HEK293 (cell line): ENCODE data around the gene IL17REL.

Experiments
- CTCF ChIA-PET: fragments of 350-600 bp; formaldehyde crosslinking; extraction: SDS; loops from one replicate; lab custom pipeline; 2021; ENCODE audit warnings: antibody characterized with exemption; lab: Yijun Ruan, JAX
- POLR2A ChIA-PET: fragments of 300-600 bp; formaldehyde crosslinking; extraction: SDS; loops from one replicate; lab custom pipeline; 2020; ENCODE audit warnings: antibody characterized with exemption, inconsistent platforms; lab: Yijun Ruan, JAX
- H3K27ac ChIP-seq: fragments of 200-500 bp; sonication (Bioruptor generic); 2 replicates; pipeline ENCODE4 v1.5.1; 2014; ENCODE audit warnings: low read depth, low read length, control low read depth, inconsistent platforms; ENCODE audit errors: extremely low read depth
- H3K36me3 ChIP-seq, 2 experiments: fragments of 200-500 bp in 1 of 2; sonication (Bioruptor generic) in 1 of 2; 1 replicate in 1 of 2; 2 replicates in 1 of 2; pipeline ENCODE4 v1.5.1; 2014 to 2017; ENCODE audit warnings: inconsistent platforms in 2 of 2, low read length in 2 of 2; ENCODE audit not compliant: control insufficient read depth in 2 of 2, insufficient read depth in 1 of 2
- H3K4me1 ChIP-seq: fragments of 200-500 bp; sonication (Bioruptor generic); 2 replicates; pipeline ENCODE4 v1.5.1; 2014; ENCODE audit warnings: mild to moderate bottlenecking, low read length, inconsistent platforms; ENCODE audit not compliant: control insufficient read depth, insufficient read depth
- H3K4me3 ChIP-seq: 2 replicates; pipeline ENCODE4 v1.5.1; 2011; ENCODE audit warnings: low read depth, mild to moderate bottlenecking, control low read depth, low read length, moderate library complexity
- H3K9me3 ChIP-seq: fragments of 200-500 bp; sonication (Bioruptor generic); 2 replicates; pipeline ENCODE4 v1.5.1; 2014; ENCODE audit warnings: low read depth, low read length, inconsistent platforms; ENCODE audit not compliant: control insufficient read depth, insufficient read depth
- BCL11A ChIP-seq: fragments of 450-650 bp; formaldehyde crosslinking; IDR thresholded peaks from 2 replicates; pipeline ENCODE4 v1.5.1; 2016; ENCODE audit warnings: low read depth, missing biosample characterization, missing genetic modification characterization
- EGR2 ChIP-seq: fragments of 450-650 bp; formaldehyde crosslinking; IDR thresholded peaks from 2 replicates; pipeline ENCODE4 v1.5.1; 2016; ENCODE audit warnings: low read depth, missing biosample characterization, missing genetic modification characterization
- GLI2 ChIP-seq: fragments of 450-650 bp; formaldehyde crosslinking; IDR thresholded peaks from 2 replicates; pipeline ENCODE4; 2017; ENCODE audit warnings: missing biosample characterization, missing genetic modification characterization, low read depth, borderline replicate concordance
- GLIS1 ChIP-seq: fragments of 450-650 bp; formaldehyde crosslinking; IDR thresholded peaks from 2 replicates; pipeline ENCODE4 v1.5.1; 2016; ENCODE audit warnings: missing biosample characterization, missing genetic modification characterization
- KLF1 ChIP-seq: fragments of 450-650 bp; formaldehyde crosslinking; IDR thresholded peaks from 2 replicates; pipeline ENCODE4 v1.5.1; 2016; ENCODE audit warnings: missing biosample characterization, missing genetic modification characterization
- MYNN ChIP-seq: fragments of 450-650 bp; formaldehyde crosslinking; IDR thresholded peaks from 2 replicates; pipeline ENCODE4 v1.5.1; 2016; ENCODE audit warnings: missing biosample characterization, missing genetic modification characterization, borderline replicate concordance
- PRDM1 ChIP-seq: fragments of 450-650 bp; formaldehyde crosslinking; IDR thresholded peaks from 2 replicates; pipeline ENCODE4; 2016; ENCODE audit warnings: missing biosample characterization, missing genetic modification characterization
- SCRT1 ChIP-seq: fragments of 450-650 bp; formaldehyde crosslinking; IDR thresholded peaks from 2 replicates; pipeline ENCODE4 v1.5.1; 2016; ENCODE audit warnings: missing biosample characterization, missing genetic modification characterization, borderline replicate concordance
- SCRT2 ChIP-seq: fragments of 450-650 bp; formaldehyde crosslinking; IDR thresholded peaks from 2 replicates; pipeline ENCODE4 v1.5.1; 2016; ENCODE audit warnings: missing biosample characterization, missing genetic modification characterization
- SP2 ChIP-seq: fragments of 450-650 bp; formaldehyde crosslinking; IDR thresholded peaks from 2 replicates; pipeline ENCODE4 v1.5.1; 2016; ENCODE audit warnings: missing biosample characterization, missing genetic modification characterization
- ZBTB1 ChIP-seq: fragments of 450-650 bp; formaldehyde crosslinking; IDR thresholded peaks from 2 replicates; pipeline ENCODE4 v1.5.1; 2016; ENCODE audit warnings: missing biosample characterization, missing genetic modification characterization
- ZBTB7A ChIP-seq: fragments of 450-650 bp; formaldehyde crosslinking; IDR thresholded peaks from 2 replicates; pipeline ENCODE4 v1.5.1; 2016; ENCODE audit warnings: low read depth, missing biosample characterization, missing genetic modification characterization
- ZFHX2 ChIP-seq: fragments of 450-650 bp; formaldehyde crosslinking; conservative IDR thresholded peaks from 2 replicates; pipeline ENCODE4 v1.5.1; 2016; ENCODE audit warnings: missing biosample characterization, missing genetic modification characterization
- ZFP69B ChIP-seq: fragments of 450-650 bp; formaldehyde crosslinking; IDR thresholded peaks from 2 replicates; pipeline ENCODE4 v1.5.1; 2016; ENCODE audit warnings: missing biosample characterization, missing genetic modification characterization
- ZNF274 ChIP-seq, 2 experiments: fragments of 200-500 bp in 1 of 2; fragments of 450-650 bp in 1 of 2; sonication (Bioruptor generic) in 1 of 2; formaldehyde crosslinking in 1 of 2; IDR thresholded peaks; 2 replicates each; pipeline versions ENCODE4 v1.5.1 to v1.6.1; 2014 to 2016; ENCODE audit warnings: borderline replicate concordance in 1 of 2, inconsistent platforms in 1 of 2, low read length in 1 of 2, missing biosample characterization in 1 of 2, missing genetic modification characterization in 1 of 2
- ZNF416 ChIP-seq: fragments of 450-650 bp; formaldehyde crosslinking; IDR thresholded peaks from 2 replicates; pipeline ENCODE4 v1.5.1; 2016; ENCODE audit warnings: missing biosample characterization, missing genetic modification characterization
- ZNF571 ChIP-seq: fragments of 450-650 bp; formaldehyde crosslinking; IDR thresholded peaks from 2 replicates; pipeline ENCODE4 v1.5.0; 2017; ENCODE audit warnings: missing biosample characterization, missing genetic modification characterization
- ZNF664 ChIP-seq: fragments of 450-650 bp; formaldehyde crosslinking; IDR thresholded peaks from 2 replicates; pipeline ENCODE4 v1.5.1; 2016; ENCODE audit warnings: missing biosample characterization, missing genetic modification characterization
- ZNF777 ChIP-seq: fragments of 450-650 bp; formaldehyde crosslinking; IDR thresholded peaks from 2 replicates; pipeline ENCODE4 v1.5.1; 2017; ENCODE audit warnings: missing biosample characterization, missing genetic modification characterization, borderline replicate concordance
- ZNF792 ChIP-seq: fragments of 450-650 bp; formaldehyde crosslinking; IDR thresholded peaks from 2 replicates; pipeline ENCODE4 v1.5.1; 2016; ENCODE audit warnings: missing biosample characterization, missing genetic modification characterization
- ZNF830 ChIP-seq: fragments of 450-650 bp; IDR thresholded peaks from 2 replicates; pipeline ENCODE4 v1.5.0; 2018; ENCODE audit warnings: missing biosample characterization, missing genetic modification characterization, low read depth, mild to moderate bottlenecking, moderate library complexity
- ZNF837 ChIP-seq: fragments of 450-650 bp; formaldehyde crosslinking; IDR thresholded peaks from 2 replicates; pipeline ENCODE4 v1.5.1; 2016; ENCODE audit warnings: missing biosample characterization, missing genetic modification characterization
- TF ChIP-seq, protein P1 (sequence below): fragments of 450-650 bp; formaldehyde crosslinking; IDR thresholded peaks from 2 replicates; pipeline ENCODE4 v1.5.1; 2016; ENCODE audit warnings: missing biosample characterization, missing genetic modification characterization, low read depth
- TF ChIP-seq, protein P2 (sequence below): fragments of 450-650 bp; formaldehyde crosslinking; IDR thresholded peaks from 2 replicates; pipeline ENCODE4; 2016; ENCODE audit warnings: missing biosample characterization, missing genetic modification characterization

IL17REL gene

GRCh38 chr22:49951986-49952896 lies 60.3 kb downstream of the IL17REL start (continued):
- TF ChIP-seq ZNF830 (tag by site-specific recombination) (no peak), ZNF792 (tag by site-specific recombination) (no peak), EGR2 (tag by site-specific recombination) (peak; percentile 78), GLIS1 (tag by site-specific recombination) (no peak; the same call in 1 of the 2 replicates)
- TF ChIP-seq, all 188 proteins: peak for 8

GRCh38 chr22:49951678-49951985 lies 60.9 kb downstream of the IL17REL start:
- H3K36me3 ChIP-seq, result no peaks in the 10 kb centered on the region
- ChIA-PET POLR2A (interaction anchor here (0.9 to 2.7 kb wide), 4 partner anchors 9 to 21 kb away, joined by 3 to 6 read pairs (median 6); partner anchors contain the start of gene PIM3), CTCF (interaction anchor here (0.8 to 2.2 kb wide), 2 partner anchors 25 to 28 kb away, joined by 3 to 7 read pairs; no protein-coding TSS in a partner anchor)
- H3K4me3 ChIP-seq, result no peak overlapping the region
- no peaks in the 10 kb centered on the region; the same call in 1 of the 2 replicates for H3K4me1 ChIP-seq
- H3K9me3 ChIP-seq, result no peaks in the 10 kb centered on the region
- no peak overlapping the region for H3K27ac ChIP-seq
- TF ChIP-seq SCRT1 (tag by site-specific recombination) (0 out of 2 replicates have a peak, but pooled peaks have one; percentile 24), SCRT2 (peak; percentile 69), ZNF664 (tag by site-specific recombination) (no peak), ZNF274 (IDR thresholded peaks at IDR 0.05; ENCODE audit: low read length) (no peak), ZNF274 (tag by site-specific recombination; IDR thresholded peaks at IDR 0.05; ENCODE audit: borderline replicate concordance) (no peak)

DNA sequence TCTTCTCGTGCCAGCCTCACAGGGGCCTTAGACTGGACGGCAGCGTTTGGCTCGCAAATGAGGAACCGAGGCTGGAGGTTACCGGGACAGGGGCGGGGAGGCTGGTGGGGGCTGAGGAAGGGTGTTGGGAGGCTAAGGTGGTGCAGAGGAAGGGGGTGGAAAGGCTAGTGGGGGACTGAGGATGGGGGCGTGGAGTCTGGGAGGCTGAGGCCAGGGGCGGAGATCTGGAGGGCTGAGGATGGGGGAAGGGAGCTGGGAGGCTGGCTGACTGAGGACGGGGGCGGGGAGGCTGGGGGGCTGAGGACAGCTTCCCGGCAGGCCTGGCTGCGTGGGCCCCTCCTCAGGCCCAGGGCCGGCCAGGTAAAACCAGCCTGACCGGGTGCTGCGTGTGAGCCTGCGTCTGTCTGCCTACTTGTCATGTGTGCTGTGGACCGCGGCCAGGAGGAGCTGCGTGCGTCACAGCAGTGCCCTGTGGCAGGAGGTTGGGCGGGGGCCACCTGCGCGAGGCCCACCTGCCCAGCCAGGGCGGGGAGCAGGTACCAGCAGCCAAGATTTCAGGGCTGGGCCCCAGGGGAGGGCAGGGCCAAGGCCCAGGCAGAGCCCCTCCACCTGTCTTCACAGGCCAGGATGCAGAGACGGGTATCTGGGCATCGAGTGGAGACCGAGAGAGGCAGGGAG lies 61.4 kb downstream of the IL17REL start:
- POLR2A ChIA-PET, result interaction anchor here (0.9 to 2.7 kb wide), 5 partner anchors 10 to 21 kb away, joined by 3 to 6 read pairs (median 5); partner anchors contain the start of gene PIM3
- no peaks in the 10 kb centered on the region for H3K36me3 ChIP-seq
- H3K4me1 ChIP-seq, result no peaks in the 10 kb centered on the region; the same call in 1 of the 2 replicates
- TF ChIP-seq EGR2 (tag by site-specific recombination) (peak; percentile 89), ZNF416 (tag by site-specific recombination) (no peak), ZFHX2 (peak; percentile 90), KLF1 (peak; percentile 70; the same call in 1 of the 2 replicates)
- TF ChIP-seq, protein P1, sequence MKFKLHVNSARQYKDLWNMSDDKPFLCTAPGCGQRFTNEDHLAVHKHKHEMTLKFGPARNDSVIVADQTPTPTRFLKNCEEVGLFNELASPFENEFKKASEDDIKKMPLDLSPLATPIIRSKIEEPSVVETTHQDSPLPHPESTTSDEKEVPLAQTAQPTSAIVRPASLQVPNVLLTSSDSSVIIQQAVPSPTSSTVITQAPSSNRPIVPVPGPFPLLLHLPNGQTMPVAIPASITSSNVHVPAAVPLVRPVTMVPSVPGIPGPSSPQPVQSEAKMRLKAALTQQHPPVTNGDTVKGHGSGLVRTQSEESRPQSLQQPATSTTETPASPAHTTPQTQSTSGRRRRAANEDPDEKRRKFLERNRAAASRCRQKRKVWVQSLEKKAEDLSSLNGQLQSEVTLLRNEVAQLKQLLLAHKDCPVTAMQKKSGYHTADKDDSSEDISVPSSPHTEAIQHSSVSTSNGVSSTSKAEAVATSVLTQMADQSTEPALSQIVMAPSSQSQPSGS, result no peak
- TF ChIP-seq, protein P2, sequence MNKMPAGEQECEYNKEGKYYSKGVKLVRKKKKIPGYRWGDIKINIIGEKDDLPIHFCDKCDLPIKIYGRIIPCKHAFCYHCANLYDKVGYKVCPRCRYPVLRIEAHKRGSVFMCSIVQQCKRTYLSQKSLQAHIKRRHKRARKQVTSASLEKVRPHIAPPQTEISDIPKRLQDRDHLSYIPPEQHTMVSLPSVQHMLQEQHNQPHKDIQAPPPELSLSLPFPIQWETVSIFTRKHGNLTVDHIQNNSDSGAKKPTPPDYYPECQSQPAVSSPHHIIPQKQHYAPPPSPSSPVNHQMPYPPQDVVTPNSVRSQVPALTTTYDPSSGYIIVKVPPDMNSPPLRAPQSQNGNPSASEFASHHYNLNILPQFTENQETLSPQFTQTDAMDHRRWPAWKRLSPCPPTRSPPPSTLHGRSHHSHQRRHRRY (tag by site-specific recombination), result no peak
- no peak overlapping the region for H3K4me3 ChIP-seq
- CTCF ChIA-PET, result interaction anchor here (0.8 to 2.2 kb wide), 2 partner anchors 25 to 29 kb away, joined by 3 to 7 read pairs; no protein-coding TSS in a partner anchor
- H3K9me3 ChIP-seq, result no peaks in the 10 kb centered on the region
- no peak overlapping the region for H3K27ac ChIP-seq

- no peak overlapping the region for H3K27ac ChIP-seq
- H3K4me3 ChIP-seq, result no peak overlapping the region
- TF ChIP-seq BCL11A (tag by site-specific recombination), result no peak
- TF ChIP-seq EGR2 (tag by site-specific recombination), result no peak
- TF ChIP-seq ZBTB7A, result no peak
- no peak for TF ChIP-seq SP2 (tag by site-specific recombination)
- TF ChIP-seq ZBTB1 (tag by site-specific recombination), result no peak
- TF ChIP-seq ZNF571, result no peak
- no peak for TF ChIP-seq PRDM1 (tag by site-specific recombination)
- TF ChIP-seq GLI2 (tag by site-specific recombination), result no peak
- TF ChIP-seq MYNN, result no peak
- no peak for TF ChIP-seq ZFP69B (tag by site-specific recombination)
- TF ChIP-seq KLF1, result no peak
- no peak for TF ChIP-seq ZNF837 (tag by site-specific recombination)
- no peak for TF ChIP-seq ZNF777 (tag by site-specific recombination)
- no peaks in the 10 kb centered on the region for H3K36me3 ChIP-seq
- CTCF ChIA-PET, result interaction anchor here (0.6 kb wide), 1 partner anchor 8 kb away, joined by 3 read pairs; no protein-coding TSS in a partner anchor
- POLR2A ChIA-PET, result interaction anchor here (0.9 to 2.7 kb wide), 3 partner anchors 10 to 15 kb away, joined by 3 to 6 read pairs (median 5); partner anchors contain the start of gene PIM3
- H3K4me1 ChIP-seq, result peaks cover 3% of the 10 kb centered on the region
- H3K9me3 ChIP-seq, result no peaks in the 10 kb centered on the region
Measured at GRCh38 chr22:49950396-49950994, 62.1 kb downstream of the IL17REL start.
